Measurements from ENCODE around the gene FMNL1.

GRCh38 chr17:45277992-45278391, 56.3 kb downstream of the FMNL1 start:
- TF ChIP-seq ZNF274 (IDR thresholded peaks at IDR 0.05; ENCODE audit: low read depth, low read length) (no peak), YY1 (IDR thresholded peaks at IDR 0.05; ENCODE audit: insufficient read depth, insufficient read length) (no peak)
